ENCODE data around the gene PRSS33.

DNA sequence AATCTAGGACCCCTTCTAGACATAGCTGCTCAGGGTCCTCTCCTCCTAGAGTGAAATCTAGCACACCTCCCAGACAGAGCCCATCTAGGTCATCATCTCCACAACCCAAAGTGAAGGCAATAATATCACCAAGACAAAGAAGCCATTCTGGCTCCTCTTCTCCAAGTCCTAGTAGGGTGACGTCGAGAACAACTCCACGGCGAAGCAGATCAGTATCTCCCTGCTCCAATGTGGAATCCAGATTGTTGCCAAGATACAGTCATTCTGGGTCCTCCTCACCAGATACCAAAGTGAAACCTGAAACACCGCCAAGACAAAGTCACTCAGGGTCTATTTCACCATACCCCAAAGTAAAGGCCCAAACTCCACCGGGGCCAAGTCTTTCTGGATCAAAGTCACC, 24.2 kb downstream of the PRSS33 start:
- no peak for TF ChIP-seq NFRKB (IDR thresholded peaks at IDR 0.05)
- TF ChIP-seq ZNF384 (IDR thresholded peaks at IDR 0.05): no peak
- no peak for TF ChIP-seq FOXM1 (IDR thresholded peaks at IDR 0.05; ENCODE audit: borderline replicate concordance)
- TF ChIP-seq ARNT (IDR thresholded peaks at IDR 0.05): no peak
- no peak for TF ChIP-seq BHLHE40 (IDR thresholded peaks at IDR 0.05; ENCODE audit: borderline replicate concordance)
- no peak for TF ChIP-seq SUZ12 (IDR thresholded peaks at IDR 0.05)
- TF ChIP-seq TARDBP (IDR thresholded peaks at IDR 0.05): no peak
- TF ChIP-seq SP1 (IDR thresholded peaks at IDR 0.05): no peak
- TF ChIP-seq, protein P1, sequence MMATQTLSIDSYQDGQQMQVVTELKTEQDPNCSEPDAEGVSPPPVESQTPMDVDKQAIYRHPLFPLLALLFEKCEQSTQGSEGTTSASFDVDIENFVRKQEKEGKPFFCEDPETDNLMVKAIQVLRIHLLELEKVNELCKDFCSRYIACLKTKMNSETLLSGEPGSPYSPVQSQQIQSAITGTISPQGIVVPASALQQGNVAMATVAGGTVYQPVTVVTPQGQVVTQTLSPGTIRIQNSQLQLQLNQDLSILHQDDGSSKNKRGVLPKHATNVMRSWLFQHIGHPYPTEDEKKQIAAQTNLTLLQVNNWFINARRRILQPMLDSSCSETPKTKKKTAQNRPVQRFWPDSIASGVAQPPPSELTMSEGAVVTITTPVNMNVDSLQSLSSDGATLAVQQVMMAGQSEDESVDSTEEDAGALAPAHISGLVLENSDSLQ (IDR thresholded peaks at IDR 0.05): no peak
- TF ChIP-seq HDGF (IDR thresholded peaks at IDR 0.05; ENCODE audit: borderline replicate concordance): no peak
- no peak for TF ChIP-seq ELF4 (IDR thresholded peaks at IDR 0.05)
- no peak for TF ChIP-seq FOXA1 (IDR thresholded peaks at IDR 0.05)
- TF ChIP-seq L3MBTL2 (conservative IDR thresholded peaks at IDR 0.05): no peak
- TF ChIP-seq FOXK2 (IDR thresholded peaks at IDR 0.05): no peak
